ENCODE data around the gene ETV3L.
"Not testable (repeated sequence)": the region's sequence is repeated elsewhere in the genome, so short reads cannot be mapped to it uniquely, and the experiment has no call there.

The ETV3L gene

DNA sequence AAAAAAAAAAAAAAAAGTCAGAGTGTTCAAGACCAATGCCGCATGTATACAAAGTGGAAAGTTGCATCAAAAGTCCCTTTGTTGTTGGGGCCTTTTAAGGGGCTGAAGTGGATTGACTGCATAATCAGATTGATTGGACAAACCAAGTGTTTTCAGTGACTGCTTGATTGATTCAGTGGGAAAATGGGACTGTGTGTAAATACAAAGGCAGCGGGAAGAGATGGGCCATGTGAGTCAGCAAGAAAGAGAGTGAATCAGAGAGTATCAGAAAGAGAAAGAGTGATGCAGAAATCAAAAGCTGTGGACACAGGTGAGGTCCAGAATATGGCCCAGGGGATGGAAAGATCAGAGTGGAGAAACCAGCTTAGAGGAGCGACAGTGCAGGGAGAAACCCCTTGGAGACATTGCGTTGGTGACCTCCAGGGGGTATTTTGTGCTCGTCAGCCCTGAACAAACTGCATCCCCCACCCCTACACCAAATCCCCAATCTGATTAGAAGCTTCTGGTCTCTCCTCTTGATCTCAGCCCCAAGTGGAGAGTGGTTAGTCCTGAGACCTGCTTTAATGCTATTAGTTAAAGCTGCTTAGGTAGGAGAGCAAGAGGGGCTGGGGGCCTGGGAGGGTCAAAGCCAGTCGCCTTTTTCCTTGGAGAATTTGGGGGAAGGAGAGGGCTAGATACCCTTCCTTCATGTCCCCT, 5.1 kb upstream of the ETV3L start:
- no peak for DNase-seq

DNA sequence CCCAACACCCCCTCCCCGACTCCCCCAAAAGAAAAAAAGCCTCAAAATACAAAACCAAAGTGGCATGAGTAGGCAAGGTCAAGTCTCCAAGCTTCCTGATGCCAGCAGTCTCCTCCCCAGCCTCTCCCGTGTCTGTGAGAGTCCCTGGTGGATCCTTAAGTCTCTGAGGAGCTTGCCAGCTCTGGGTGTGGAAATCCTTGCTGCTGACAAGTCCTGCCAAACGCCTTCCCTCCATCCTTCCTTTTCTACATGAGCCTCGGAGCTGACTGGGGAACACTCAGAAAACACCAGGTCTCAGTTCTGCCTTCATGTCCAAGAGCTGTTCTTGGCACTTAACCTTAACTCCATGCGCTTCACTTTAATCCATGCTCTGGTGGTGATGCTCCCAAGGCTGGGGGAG, 3.7 kb upstream of the ETV3L start:
- no peak for DNase-seq

DNA sequence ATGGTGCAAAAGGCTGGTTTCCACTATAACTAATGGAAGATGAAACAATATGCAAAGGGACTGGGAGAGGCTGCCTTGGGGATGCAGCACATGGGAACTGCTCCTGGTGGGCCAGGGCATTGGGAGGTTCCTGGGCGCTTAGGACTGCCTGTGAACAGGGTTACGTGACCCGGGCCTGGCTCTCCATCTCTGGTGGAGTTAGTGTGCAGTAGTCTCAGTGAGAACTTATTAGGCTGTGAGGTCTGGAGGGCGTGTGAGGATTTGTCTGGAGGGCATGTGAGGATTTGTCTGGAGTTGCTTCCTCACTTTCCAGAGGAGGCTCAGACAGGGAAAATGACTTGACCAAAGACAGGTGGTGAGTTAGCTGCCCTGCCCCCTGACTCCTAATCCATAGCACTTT, 1.5 kb upstream of the ETV3L start:
- no peak for DNase-seq

DNA sequence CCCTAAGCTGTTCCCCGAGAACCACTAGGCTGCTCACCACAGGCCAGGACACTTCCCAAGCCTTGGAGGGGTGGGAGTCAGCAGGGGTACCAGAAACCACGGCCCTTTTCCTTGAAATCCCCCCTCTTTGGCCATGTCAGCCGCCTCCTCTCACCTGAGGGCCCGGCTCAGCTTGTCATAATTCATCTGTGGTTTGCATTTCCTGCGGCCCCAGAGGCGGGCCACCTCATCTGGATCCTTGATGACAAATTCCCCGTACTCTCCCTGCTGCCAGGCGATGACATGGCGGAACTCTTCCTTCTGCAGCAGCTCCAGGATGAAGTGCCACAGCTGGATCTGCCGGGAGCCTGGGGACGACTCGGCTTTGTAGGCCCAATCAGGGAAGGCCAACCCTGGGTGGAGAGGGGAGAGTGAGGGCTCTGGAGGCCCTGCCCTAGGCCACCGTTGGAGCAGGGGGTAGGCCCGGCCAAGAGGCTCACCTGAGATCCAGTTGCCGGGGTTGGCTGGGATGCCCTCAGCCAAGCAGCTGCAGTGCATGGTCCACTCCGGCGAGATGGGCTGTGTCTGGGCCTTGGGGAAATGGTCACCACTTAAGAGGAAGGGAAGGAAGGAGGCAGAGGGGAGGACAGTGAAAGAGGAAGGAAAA, 498 bp downstream of the ETV3L start:
- not testable (repeated sequence) for DNase-seq

DNA sequence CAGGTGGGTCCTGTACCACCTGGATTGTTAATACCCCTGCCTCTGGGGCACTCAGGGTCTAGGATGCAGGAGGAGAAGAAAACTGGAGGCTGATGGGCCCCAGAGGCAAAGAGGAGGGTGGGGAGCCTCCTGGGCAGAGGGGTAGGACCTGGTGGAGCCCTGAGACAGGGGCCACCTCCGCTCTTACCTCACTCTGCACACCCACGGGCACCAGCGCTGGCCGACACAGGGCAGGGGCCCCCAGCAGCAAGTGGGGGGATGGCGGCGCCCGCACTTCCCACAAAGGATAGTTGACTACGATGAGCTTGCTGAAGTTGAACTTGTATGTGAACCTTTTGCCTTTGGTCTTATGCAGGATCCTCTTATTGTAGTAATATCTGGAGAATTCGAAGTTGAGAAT, 1.1 kb downstream of the ETV3L start:
- no peak for DNase-seq

DNA sequence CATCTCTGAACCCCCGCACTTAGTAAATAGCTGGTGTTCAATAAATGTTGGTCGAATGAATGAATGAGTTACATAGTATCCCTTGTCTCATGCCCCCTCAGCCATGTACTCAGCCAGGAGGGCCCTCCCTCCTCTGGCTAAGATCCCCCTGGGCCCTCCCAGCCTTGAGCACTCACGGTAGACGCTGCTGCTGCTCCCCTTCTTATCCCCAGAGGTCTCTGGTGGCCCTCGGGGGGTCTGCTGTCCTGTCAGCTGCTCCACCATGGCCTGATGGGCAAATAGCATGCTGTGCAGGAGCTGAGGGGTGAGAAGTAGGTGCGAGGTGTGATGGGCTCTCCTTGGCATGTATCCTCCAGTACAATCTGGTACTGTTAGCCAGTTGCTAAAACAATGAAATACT, 1.9 kb downstream of the ETV3L start:
- DNase-seq, result no peak

DNA sequence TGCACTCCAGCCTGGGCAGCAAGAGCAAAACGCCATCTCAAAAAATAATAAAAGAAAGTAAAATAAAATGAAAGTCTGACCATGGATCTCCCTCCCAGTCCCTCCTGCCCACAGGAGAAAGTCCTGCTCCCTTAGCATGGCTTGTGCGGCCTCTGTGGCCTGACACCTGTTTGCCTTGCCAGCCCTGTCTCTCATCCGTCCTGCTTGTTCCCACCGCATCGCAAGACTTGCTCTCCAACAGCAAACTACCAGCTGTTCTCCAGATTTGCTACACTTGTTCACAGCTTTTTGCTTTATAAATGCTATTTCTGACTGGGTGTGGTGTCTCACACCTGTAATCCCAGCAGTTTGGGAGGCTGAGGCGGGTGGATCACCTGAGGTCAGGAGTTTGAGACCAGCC, 2.7 kb downstream of the ETV3L start:
- no peak for DNase-seq

DNA sequence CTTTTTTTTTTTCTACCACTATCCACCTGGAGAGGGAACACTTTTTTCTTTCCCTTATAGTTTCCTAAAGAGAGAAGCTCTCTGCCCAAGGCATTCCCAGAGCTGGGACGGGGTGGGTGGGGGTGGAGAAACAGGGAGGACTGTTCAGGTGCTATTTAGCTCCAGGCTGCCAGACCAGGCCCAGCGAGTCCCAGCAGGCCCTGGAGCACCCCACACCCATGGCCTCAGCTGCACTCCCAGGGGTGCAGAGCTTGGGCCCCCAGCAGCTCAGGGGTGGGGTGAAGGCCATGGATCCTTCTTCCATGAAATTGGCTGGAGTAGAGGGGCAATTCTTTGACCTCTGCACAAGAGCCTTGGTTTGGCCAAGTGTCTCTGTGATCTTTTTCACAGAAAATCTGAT, 4.1 kb downstream of the ETV3L start:
- no peak for DNase-seq

DNA sequence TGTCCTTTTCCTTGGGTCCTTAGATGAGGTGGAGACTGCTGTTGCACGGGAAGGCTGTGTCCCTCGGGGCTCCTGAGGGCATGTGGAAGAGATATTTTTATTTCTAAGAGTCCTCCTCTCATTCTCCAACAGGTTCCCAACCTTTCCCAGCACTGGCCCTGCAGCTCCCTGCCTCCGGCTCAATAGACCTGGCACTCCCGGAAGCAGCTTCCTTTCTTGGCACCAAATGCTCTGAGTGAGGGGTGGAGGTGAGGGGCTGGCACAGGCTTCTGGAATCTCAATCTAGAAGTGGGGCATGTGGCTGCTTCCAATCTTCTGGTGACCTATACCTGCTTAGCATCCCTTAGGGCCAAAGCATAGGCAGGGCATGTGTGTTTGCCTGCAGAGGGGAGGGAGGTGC, 4.5 kb downstream of the ETV3L start:
- no peak for DNase-seq

DNA sequence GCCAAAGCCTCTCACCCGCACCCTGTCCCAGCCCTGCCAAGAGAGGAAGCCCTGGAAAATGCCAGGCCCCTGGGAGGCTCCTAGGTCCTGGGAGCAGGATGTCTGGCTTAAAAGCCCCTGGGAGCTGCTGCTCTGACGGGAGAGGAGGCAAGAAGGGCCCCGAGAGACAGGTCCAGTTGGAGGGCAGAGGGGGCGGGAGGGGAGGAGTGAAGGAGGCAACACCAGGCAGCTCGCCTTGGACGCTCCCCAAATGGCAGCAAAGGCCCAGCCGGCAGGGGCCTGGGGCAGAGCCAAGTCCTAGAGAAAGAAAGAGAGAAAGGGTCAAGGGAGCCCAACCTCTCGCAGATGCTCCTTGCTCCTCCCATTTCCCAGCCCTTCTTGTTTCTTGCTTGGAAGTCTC, 6.8 kb downstream of the ETV3L start:
- no peak for DNase-seq

DNA sequence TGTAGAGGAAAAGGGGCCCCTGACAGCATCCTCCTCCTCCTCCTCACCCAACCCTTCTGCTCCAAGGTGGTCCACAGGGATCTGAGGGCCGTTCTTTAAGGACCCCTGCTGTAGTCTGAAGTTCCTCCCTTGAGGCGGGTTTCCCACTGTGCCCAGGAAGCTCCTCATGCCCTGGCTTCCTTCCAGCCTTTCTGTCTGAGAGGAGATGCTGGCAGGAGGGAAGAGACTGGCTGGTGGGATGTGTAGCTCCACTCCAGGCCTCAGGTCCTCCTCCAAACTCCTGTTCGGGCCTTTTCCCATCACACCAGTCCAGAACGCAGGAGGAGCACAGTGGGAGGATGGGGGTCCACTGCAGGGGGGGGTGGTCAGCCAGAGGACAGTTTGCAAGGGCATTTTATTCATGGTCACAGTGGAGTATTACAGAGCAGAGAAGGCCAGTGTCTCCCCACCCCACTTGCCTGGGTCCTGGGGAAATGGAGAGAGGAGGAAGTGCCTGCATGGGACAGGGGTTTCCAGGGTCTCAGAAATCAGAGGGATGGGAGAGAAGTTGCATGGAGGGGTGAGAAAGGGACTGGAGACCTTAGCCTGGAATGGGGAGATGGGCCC, 7.8 kb downstream of the ETV3L start:
- no peak for DNase-seq

DNA sequence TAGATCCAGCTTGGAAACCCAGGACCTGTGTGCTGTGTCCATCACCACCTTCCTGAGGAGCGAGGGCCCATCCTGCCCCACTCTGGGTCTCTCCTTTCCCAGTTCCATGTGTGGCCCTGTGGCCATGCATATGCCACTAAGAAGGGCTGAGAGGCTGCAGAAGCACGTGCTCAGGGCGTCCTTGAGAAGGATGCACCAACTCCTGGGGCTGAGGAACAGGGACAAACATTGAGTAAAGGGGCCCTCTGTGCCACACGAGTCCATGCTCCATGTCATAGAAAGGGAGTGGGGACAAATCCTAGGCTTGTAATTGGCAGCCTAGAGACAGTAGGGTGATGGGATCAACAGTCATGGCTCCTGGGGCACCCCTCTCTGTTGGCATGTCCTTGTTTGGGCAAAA, 8.4 kb downstream of the ETV3L start:
- DNase-seq, result no peak

DNA sequence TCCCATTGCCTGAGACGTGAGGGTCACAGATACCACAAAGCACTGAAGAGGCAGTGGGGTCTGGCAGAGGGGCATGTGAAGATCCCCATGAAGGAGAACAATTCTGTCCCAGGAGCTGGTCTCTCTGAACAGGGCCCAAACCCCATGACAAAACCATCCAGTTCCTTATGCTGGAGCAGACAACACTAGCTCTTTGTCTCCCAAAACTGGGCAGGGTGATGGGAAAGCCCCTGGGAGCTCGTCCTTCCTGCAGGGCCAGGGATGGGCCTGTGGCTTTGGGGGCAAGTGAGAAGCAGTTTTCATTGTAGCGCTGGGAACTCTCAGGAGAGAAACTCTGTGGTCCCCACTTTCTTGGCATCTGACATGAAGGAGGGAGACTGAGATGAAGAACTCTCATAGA, 8.8 kb downstream of the ETV3L start:
- DNase-seq, result no peak

DNA sequence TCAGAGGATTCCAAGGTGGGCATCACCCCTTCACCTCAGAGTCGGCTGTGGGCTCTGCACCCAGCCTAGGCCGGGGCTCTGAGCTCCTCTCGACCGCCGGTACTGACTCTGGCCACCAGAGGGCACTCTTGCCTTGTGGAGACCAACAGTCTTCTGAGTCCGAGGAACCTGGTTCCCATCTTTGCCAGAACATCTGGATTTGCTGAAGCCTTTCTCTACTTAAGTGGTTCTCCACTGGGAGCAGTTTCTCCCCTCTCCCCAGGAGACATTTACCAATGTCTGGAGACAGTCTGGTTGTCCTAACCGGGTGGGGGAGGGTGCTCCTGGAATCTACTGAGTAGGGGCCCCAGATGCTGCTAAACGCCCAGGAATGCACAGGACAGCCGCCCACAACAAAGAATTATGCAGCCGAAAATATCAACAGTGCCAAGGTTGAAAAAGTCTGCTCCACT, 9.4 kb downstream of the ETV3L start:
- DNase-seq, result peak; percentile 89

DNA sequence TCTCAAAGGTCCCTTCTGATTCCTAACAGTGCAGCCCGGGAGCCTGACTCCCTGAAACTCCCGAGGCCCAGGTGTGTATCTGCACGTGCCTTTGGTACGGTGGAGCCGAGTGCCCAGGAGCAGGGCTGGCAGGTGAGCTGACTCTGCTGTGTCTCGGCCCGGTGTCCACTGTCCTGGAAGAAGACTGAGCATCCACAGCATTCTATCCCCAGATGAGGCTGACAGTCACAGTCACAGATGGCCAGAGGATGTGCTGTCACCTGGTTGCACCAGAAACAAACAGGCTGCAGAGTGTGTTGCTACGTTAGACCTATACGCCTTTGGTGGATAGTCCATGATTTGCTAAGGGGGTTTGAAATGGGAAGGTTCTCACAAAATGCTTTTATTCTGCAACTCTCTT, 9.8 kb downstream of the ETV3L start:
- DNase-seq, result no peak

DNA sequence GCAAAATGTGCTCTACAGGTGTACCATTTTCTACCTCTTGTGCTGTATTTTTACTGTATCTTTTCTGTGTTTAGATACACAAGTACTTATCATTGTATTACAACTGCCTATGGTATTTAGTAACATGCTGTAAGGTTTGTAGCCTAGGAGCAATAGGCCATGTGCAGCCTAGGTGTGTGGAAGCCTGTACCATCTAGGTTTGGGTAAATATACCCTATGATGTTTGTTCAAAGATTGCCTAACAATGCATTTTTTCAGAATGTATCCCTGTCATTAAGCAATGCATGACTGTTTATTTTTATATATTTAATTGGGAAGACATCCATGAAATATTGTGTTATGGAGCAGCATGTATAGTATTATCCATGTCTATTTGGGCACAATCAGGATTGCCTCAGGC, 11.0 kb downstream of the ETV3L start:
- no peak for DNase-seq

DNA sequence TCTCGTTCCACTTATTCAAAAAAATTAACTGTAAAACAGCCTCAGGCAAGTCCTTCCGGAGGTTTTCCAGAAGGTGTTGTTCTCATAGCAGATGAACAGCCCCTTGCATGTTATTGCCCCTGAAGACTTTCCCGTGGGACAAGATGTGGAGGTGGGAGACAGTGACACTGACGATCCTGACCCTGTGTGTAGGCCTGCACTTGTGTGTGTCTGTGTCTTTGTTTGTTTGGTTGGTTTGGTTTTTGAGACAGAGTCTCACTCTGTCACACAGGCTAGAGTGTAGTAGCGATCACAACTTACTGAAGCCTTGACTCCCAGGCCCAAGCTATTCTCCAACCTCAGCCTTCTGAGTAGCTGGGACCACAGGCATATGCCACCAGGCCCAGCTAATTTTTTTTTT, 12.6 kb downstream of the ETV3L start:
- DNase-seq, result no peak

DNA sequence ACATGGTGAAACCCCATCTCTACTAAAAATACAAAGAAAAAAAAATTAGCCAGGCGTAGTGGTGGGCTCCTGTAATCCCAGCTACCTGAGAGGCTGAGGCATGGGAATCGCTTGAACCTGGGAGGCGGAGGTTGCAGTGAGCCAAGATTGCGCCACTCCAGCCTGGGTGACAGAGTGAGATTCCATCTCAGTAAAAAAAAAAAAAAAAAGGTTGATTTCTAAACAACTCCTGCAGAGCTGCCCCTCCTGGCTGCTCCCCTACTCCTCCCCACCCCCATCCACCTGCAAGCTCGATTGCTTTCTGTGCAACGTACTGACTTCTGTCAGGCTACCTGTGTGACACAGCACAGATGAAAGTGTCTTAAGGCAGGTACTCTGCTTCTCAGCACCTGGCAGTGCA, 13.3 kb downstream of the ETV3L start:
- no peak for DNase-seq

DNA sequence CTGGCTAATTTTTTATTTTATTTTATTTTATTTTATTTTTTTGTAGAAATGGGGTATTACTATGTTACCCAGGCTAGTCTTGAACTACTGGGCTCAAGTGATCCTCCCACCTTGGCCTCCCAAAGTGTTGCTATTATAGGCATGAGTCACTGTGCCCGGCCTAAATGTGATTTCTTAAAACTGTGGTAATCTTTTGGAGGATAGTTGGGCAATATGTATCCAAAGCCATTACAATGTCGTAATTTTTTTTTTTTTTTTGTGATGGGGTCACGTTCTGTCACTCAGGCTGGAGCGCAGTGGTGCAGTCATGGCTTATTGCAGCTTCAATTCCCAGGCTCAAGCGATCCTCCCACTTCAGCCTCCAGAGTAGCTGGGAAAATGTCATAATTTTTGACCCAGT, 14.2 kb downstream of the ETV3L start:
- no peak for DNase-seq

DNA sequence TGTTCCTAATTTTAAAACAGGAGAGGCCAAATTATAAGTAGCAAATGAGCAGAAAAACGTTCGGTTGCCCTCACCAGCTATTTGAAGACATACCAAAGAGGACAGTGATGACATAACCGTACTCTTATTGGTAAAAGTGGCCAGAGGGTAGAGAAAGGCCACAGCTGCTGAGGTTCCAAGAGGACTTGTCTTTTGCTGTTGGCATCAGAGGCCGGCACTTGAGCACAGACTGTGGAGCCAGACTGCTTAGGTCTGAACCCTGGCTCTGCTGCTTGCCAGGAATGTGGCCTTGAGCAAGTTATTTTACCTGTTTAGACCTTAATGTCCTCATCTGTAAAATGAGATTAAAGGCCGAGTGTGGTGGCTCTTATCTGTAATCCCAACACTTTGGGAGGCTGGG, 14.9 kb downstream of the ETV3L start:
- no peak for DNase-seq

DNA sequence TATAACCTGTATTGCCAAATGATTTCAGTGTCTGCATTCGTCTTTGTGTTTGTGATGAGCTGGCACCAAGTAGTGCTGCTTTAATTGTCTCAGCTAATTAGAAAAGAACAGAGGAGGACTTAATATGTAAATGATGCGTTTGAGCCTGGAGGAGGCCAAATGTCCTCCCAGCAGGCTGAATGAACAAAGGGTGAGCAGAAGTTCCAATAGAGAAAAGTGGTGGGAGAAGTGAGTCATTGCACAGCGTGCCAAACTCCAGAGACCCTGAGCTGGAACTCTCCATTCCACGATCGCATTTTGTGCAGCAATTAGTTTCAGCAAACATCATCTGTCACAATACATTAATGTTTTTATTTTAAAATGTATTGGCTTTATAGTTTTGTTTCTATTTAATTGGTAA, 17.9 kb downstream of the ETV3L start:
- no peak for DNase-seq

DNA sequence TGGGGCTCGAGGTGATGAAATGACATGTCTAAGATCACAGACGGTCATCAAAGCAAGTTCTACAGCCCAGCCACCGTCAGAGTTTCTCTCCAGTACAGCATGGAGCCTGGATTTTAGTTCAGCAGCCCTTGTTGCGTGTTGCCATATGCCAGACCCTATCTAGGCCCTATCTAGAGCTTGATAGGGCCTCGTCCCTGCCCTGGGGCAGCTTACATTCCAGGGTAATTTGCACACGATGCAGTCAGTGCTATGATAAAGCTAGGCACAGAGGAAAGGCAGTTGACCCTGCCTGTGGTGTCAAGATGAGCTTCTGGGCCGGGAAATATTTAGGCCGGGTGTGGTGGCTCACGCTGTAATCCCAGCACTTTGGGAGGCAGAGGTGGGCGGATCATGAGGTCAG, 18.9 kb downstream of the ETV3L start:
- no peak for DNase-seq

DNA sequence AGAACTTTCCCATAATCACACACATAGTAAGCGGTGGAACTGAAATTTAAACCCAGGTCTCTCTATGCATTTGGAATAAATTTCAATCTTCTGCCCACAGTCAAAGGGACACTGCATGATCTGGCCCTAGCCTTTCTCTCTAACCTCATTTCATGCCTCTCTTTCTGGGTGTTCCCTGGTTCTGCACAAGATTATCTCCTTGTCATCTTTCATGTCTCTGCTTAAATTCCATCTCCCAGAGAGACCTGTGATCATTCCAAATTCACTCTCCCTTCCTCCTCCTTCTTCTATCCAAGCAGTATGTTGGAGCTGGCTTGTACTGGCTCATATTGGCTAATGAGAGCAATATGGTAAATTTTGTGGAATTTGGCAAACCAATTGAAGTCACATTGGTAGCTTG, 22.2 kb downstream of the ETV3L start:
- no peak for DNase-seq

DNA sequence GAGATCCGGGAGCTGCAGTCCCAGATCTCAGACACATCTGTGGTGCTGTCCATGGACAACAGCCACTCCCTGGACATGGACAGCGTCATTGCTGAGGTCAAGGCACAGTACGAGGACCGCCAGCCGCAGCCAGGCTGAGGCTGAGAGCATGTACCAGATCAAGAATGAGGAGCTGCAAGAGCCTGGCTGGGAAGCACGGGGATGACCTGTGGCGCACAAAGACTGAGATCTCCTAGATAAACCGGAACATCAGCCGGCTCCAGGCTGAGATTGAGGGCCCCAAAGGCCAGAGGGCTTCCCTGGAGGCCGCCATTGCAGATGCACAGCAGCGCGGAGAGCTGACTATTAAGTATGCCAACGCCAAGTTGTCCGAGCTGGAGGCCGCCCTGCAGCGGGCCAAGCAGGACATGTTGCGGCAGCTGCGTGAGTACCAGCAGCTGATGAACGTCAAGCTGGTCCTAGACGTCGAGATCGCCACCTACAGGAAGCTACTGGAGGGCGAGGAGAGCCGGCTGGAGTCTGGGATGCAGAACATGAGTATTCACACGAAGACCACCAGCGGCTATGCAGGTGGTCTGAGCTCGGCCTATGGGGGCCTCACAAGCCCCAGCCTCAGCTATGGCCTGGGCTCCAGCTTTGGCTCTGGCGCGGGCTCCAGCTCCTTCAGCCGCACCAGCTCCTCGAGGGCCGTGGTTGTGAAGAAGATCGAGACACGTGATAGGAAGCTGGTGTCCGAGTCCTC, 25.5 kb downstream of the ETV3L start:
- peak; percentile 73 for DNase-seq

All from right forelimb (tissue), 1 donor.